HFFc6 (cell line): ENCODE measurements around the gene FLACC1. TPM values are rescaled to one million over a fixed set of nuclear protein-coding genes. Genes with fewer than 3 reads are reported as not detected.

Experiments used
- DNase-seq: peaks from one replicate; pipeline ENCODE4 v3.0.0-alpha.2; 2018
- H3K27ac Mint-ChIP-seq: 2 replicates; pipeline ENCODE4 v1.8.0; 2020; ENCODE audit warnings: mild to moderate bottlenecking, mixed read lengths
- H3K27me3 Mint-ChIP-seq: 2 replicates; pipeline ENCODE4 v1.8.0; 2021; ENCODE audit warnings: mild to moderate bottlenecking, moderate library complexity, mixed read lengths; ENCODE audit not compliant: insufficient read depth
- H3K36me3 Mint-ChIP-seq: 2 replicates; pipeline ENCODE4 v1.8.0; 2021; ENCODE audit warnings: low read depth, mixed read lengths
- H3K4me1 Mint-ChIP-seq: 2 replicates; pipeline ENCODE4 v1.8.0; 2020; ENCODE audit warnings: low read depth, mixed read lengths
- H3K4me3 Mint-ChIP-seq: 2 replicates; pipeline ENCODE4 v1.8.0; 2020; ENCODE audit warnings: mild to moderate bottlenecking, moderate library complexity, mixed read lengths
- H3K9me3 Mint-ChIP-seq: 2 replicates; pipeline ENCODE4 v1.8.0; 2020; ENCODE audit warnings: mild to moderate bottlenecking, mixed read lengths
- CTCF ChIP-seq: fragments of 200-600 bp; sonication (generic); IDR thresholded peaks from 2 replicates; pipeline ENCODE4 v1.5.0; 2021; ENCODE audit warnings: antibody characterized with exemption, mild to moderate bottlenecking
- total RNA-seq, 6 experiments: library from RNA; stranded (reverse); fragmentation: NEBNext Ultra II Directional; extraction: Animal tissue kit (Norgen Biotek cat#: 25700); gene quantifications; 2 replicates in 1 of 6; 3 replicates in 5 of 6; pipeline ENCODE4 v1.2.3, GENCODE V29; 2021

Gene FLACC1
- total RNA-seq, 6 experiments from 2014 or later, result 0.51 to 1.6 (median 0.87) TPM

- H3K36me3 Mint-ChIP-seq, result peaks cover 24% of the 10 kb centered on the region
- no peaks in the 10 kb centered on the region for H3K4me1 Mint-ChIP-seq
- H3K27ac Mint-ChIP-seq, result no peak overlapping the region
- H3K4me3 Mint-ChIP-seq, result no peak overlapping the region
- no peak for TF ChIP-seq CTCF
- peaks cover 4% of the 10 kb centered on the region for H3K27me3 Mint-ChIP-seq
- no peak for DNase-seq
- H3K9me3 Mint-ChIP-seq, result no peaks in the 10 kb centered on the region
These were observed 82.1 kb downstream of the FLACC1 start for GRCh38 chr2:201275069-201275468.

GRCh38 chr2:201273330-201273983 is 83.7 kb downstream of the FLACC1 start:
- no peak for DNase-seq
- Mint-ChIP-seq H3K36me3 (peaks cover 20% of the 10 kb centered on the region), H3K4me1 (no peaks in the 10 kb centered on the region), H3K27ac (no peak overlapping the region), H3K4me3 (no peak overlapping the region), H3K9me3 (no peaks in the 10 kb centered on the region), H3K27me3 (peaks cover 4% of the 10 kb centered on the region)
- no peak for TF ChIP-seq CTCF

- H3K4me1 Mint-ChIP-seq, result no peaks in the 10 kb centered on the region
- H3K27ac Mint-ChIP-seq, result no peak overlapping the region
- H3K36me3 Mint-ChIP-seq, result peaks cover 29% of the 10 kb centered on the region
- no peak for TF ChIP-seq CTCF
- H3K9me3 Mint-ChIP-seq, result no peaks in the 10 kb centered on the region
- peaks cover 4% of the 10 kb centered on the region for H3K27me3 Mint-ChIP-seq
- no peak for DNase-seq
- H3K4me3 Mint-ChIP-seq, result no peak overlapping the region
These were observed 85.2 kb downstream of the FLACC1 start for GRCh38 chr2:201271917-201272316.

- H3K36me3 Mint-ChIP-seq, result peaks cover 32% of the 10 kb centered on the region
- peak; percentile 58 for TF ChIP-seq CTCF
- H3K27ac Mint-ChIP-seq, result no peak overlapping the region
- DNase-seq, result no peak
- no peaks in the 10 kb centered on the region; the same call in 1 of the 2 replicates for H3K27me3 Mint-ChIP-seq
- no peaks in the 10 kb centered on the region for H3K4me1 Mint-ChIP-seq
- no peak overlapping the region for H3K4me3 Mint-ChIP-seq
- no peaks in the 10 kb centered on the region for H3K9me3 Mint-ChIP-seq
These were observed 86.7 kb downstream of the FLACC1 start for GRCh38 chr2:201270293-201271001.

- H3K36me3 Mint-ChIP-seq, result peaks cover 25% of the 10 kb centered on the region
- H3K27ac Mint-ChIP-seq, result no peak overlapping the region
- H3K9me3 Mint-ChIP-seq, result no peaks in the 10 kb centered on the region
- H3K4me1 Mint-ChIP-seq, result 0 out of 2 replicates have a peak, but pooled peaks cover under 1% of the 10 kb centered on the region
- no peak for DNase-seq
- no peak for TF ChIP-seq CTCF
- no peak overlapping the region for H3K4me3 Mint-ChIP-seq
- H3K27me3 Mint-ChIP-seq, result no peaks in the 10 kb centered on the region; the same call in 1 of the 2 replicates
These were observed 87.4 kb downstream of the FLACC1 start for GRCh38 chr2:201269764-201270163.
